CD4-positive, alpha-beta T cell treated with Interferon alpha-2 for 1 hour (primary cell): ENCODE measurements around the gene KCNJ6.

Experiments used
- DNase-seq, 2 donors: peaks; one replicate each; pipeline ENCODE4 v3.0.0-alpha.2; 2020 to 2022

Gene KCNJ6

GRCh38 chr21:37808261-37808660, 108.0 kb downstream of the KCNJ6 start:
- no peak for DNase-seq

- DNase-seq, result no peak
These were observed 111.0 kb downstream of the KCNJ6 start for GRCh38 chr21:37805266-37805665.

- DNase-seq, result no peak
These were observed 112.3 kb downstream of the KCNJ6 start for GRCh38 chr21:37804001-37804400.

GRCh38 chr21:37803101-37803651, 113.1 kb downstream of the KCNJ6 start:
- DNase-seq, result no peak

- DNase-seq, result no peak
These were observed 115.7 kb downstream of the KCNJ6 start for GRCh38 chr21:37800456-37801061.

- no peak for DNase-seq
These were observed 116.2 kb downstream of the KCNJ6 start for GRCh38 chr21:37800057-37800455.

GRCh38 chr21:37799211-37800056, 116.8 kb downstream of the KCNJ6 start:
- DNase-seq, result no peak

GRCh38 chr21:37797403-37797802, 118.9 kb downstream of the KCNJ6 start:
- DNase-seq, result no peak

GRCh38 chr21:37796011-37796410, 120.2 kb downstream of the KCNJ6 start:
- DNase-seq, result no peak

- no peak for DNase-seq
These were observed 122.6 kb downstream of the KCNJ6 start for GRCh38 chr21:37793660-37794059.

GRCh38 chr21:37792046-37792445, 124.2 kb downstream of the KCNJ6 start:
- no peak for DNase-seq

GRCh38 chr21:37790905-37791304, 125.4 kb downstream of the KCNJ6 start:
- no peak for DNase-seq

- DNase-seq, result no peak
These were observed 127.8 kb downstream of the KCNJ6 start for GRCh38 chr21:37788503-37788902.

GRCh38 chr21:37787456-37787855, 128.8 kb downstream of the KCNJ6 start:
- DNase-seq, result no peak

GRCh38 chr21:37784591-37785318, 131.5 kb downstream of the KCNJ6 start:
- no peak for DNase-seq

GRCh38 chr21:37783016-37783415, 133.2 kb downstream of the KCNJ6 start:
- DNase-seq, result no peak

- no peak for DNase-seq
These were observed 135.0 kb downstream of the KCNJ6 start for GRCh38 chr21:37780991-37781983.

GRCh38 chr21:37771181-37771580, 145.1 kb downstream of the KCNJ6 start:
- DNase-seq, result no peak

- DNase-seq, result no peak
These were observed 145.8 kb downstream of the KCNJ6 start for GRCh38 chr21:37770461-37770860.

GRCh38 chr21:37769656-37770055, 146.6 kb downstream of the KCNJ6 start:
- no peak for DNase-seq

GRCh38 chr21:37767984-37768383, 148.3 kb downstream of the KCNJ6 start:
- no peak for DNase-seq

GRCh38 chr21:37766129-37766528, 150.1 kb downstream of the KCNJ6 start:
- no peak for DNase-seq
